Measurements from ENCODE around the gene CENPP.

CENPP gene

GRCh38 chr9:92598382-92598781 is 272.6 kb downstream of the CENPP start:
- no peak for DNase-seq (ENCODE audit: low spot score)

- DNase-seq (ENCODE audit: low spot score): no peak
These were observed 274.2 kb downstream of the CENPP start for GRCh38 chr9:92599938-92600461.

DNA sequence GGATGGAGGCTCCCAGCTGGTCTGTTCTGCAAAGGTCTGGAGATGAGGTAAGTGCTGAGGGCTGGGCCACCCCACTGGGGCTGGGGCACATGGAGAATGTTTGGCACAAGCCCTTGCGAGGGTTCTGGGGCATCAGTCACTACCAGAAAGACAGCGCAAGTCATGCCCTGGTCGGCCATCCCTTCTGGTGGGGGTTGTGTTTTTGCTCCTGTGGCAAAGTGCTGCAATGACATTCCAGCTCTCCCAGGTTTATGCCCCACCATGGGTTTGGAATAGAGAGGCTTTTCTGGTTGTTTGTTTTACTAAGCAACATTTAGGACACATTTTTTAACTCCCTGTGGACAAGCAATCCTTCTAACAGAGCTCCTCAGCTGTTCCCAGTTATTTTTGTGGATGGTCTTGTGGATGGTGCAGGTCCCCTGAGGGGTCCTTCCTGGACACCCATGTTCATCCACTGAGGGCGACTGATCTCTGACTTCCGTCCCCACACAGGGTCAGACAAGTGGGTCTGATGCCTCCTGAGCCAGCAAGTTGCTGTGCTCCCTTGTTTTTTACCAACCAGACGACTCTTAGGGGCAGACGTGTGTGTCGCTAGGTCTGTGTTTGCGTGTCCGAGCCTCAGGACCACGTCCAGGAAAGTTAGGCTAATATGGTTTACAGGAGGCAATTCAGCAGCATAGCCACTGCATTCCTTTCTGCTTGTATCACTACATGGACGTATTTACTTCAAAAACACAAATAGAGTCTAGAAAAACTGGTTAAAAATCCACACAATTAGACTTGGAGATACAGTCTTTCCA is 274.9 kb downstream of the CENPP start:
- no peak for DNase-seq (ENCODE audit: low spot score)

GRCh38 chr9:92601451-92601850 is 275.7 kb downstream of the CENPP start:
- DNase-seq (ENCODE audit: low spot score): no peak

- DNase-seq (ENCODE audit: low spot score): no peak
These were observed 276.7 kb downstream of the CENPP start for GRCh38 chr9:92602413-92602812.

GRCh38 chr9:92603100-92603499 is 277.3 kb downstream of the CENPP start:
- no peak for DNase-seq (ENCODE audit: low spot score)

DNA sequence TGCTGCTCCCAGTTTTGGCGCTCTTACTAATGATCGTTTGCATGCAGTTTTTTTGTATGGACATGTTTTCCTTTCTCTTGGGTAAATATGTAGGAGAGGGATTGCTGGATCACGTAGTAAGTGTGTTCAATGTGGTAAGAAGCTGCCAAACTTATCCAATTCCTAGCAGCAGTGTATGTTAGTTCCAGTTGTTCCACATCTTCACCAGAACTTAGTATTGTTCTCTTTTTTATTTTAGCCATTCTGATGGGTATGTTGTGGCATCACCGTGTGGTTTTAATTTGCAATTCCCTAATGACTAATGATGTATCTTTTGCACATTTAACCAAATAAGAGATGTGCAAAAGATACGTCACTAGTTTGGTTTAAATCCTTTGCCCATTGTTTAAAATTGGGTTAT is 278.2 kb downstream of the CENPP start:
- no peak for DNase-seq (ENCODE audit: low spot score)

GRCh38 chr9:92605224-92605623 is 279.5 kb downstream of the CENPP start:
- DNase-seq (ENCODE audit: low spot score): no peak

DNA sequence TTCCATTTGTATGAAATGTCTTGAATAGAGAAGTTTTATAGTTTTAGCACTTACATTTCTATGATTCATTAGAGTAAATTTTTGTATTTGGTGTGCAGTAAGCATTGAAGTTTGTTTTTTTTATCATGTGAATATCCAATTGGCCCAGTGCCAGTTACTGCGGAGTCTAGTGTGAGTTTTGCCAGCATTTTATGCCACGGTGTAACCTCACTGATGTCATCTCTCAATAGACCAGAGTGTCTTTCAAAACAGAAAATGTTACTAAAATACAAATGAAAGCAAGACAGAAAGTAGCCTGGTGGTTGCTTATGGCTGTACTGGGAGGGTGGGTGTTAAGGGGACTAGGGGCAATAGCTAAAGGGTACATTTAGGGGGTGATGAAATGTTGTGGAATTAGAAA is 281.3 kb downstream of the CENPP start:
- no peak for DNase-seq (ENCODE audit: low spot score)

- no peak for DNase-seq (ENCODE audit: low spot score)
These were observed 282.0 kb downstream of the CENPP start for GRCh38 chr9:92607773-92608172.

- DNase-seq (ENCODE audit: low spot score): no peak
These were observed 282.6 kb downstream of the CENPP start for GRCh38 chr9:92608241-92608908.

GRCh38 chr9:92608909-92609445 is 283.2 kb downstream of the CENPP start:
- no peak for DNase-seq (ENCODE audit: low spot score)

DNA sequence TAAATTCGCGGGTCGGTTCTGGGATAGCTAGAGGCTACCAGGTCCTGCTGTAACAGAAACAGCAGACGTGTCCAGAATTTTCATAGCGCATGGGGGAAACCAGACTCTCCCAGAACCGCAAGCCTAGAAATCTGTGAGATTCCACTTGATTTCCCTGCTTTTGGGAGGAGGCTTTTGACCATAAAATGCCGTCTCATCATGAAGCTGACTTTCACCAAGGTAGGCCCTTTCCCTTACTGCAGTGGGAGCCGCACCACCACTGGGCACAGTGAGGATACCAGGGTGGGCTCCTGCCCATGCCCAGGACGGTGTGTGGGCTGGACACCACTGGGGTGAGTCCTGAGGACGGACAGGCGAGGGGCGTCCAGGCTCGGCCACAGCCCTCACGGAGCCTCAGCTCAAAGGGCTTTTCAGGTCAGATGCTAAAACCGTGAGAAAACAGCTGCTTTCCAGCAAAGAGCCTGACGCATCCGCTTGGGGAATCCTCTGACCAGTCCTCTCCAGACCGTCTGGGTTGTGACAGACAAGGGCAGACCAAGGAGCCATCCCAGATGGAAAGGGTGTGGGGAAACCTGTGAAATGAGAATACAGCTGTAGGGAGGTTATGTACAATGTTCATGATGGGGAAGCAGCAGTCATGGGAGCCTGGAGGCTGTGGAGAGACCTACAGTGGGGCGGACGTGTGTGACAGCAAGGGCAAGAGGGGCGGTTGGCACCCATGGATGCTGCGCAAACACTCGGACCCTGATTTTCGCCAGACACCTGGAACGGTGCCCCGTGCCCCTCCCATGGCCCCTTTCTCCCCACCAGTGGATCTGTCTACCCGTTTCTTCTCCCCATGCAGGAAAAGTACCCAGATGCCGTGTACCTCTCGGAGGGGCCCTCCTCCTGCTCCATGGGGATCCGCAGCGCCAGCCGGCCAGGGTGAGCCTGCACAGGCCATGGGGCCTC is 285.0 kb downstream of the CENPP start:
- DNase-seq (ENCODE audit: low spot score): no peak

GRCh38 chr9:92611621-92612285 is 286.0 kb downstream of the CENPP start:
- no peak for DNase-seq (ENCODE audit: low spot score)

DNA sequence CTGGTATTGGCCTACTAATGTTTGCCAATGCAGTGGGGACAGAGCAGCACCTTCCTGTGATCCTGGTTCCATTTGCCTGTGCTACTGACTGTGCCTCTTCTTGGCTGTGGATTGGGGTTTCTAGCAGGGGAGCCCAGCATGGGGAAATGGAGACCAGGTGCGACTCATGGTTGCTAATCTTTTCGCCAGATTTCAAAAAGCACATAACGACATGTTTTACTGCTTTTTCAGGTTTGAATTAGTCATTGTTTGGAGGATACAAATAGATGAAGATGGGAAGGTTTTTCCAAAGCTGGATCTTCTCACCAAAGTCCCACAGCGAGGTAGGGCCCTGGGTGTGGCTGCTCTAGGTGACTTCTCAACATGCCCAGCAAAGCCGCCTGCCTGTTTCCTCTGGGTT is 286.5 kb downstream of the CENPP start:
- no peak for DNase-seq (ENCODE audit: low spot score)

- no peak for DNase-seq (ENCODE audit: low spot score)
These were observed 287.1 kb downstream of the CENPP start for GRCh38 chr9:92612816-92613215.

DNA sequence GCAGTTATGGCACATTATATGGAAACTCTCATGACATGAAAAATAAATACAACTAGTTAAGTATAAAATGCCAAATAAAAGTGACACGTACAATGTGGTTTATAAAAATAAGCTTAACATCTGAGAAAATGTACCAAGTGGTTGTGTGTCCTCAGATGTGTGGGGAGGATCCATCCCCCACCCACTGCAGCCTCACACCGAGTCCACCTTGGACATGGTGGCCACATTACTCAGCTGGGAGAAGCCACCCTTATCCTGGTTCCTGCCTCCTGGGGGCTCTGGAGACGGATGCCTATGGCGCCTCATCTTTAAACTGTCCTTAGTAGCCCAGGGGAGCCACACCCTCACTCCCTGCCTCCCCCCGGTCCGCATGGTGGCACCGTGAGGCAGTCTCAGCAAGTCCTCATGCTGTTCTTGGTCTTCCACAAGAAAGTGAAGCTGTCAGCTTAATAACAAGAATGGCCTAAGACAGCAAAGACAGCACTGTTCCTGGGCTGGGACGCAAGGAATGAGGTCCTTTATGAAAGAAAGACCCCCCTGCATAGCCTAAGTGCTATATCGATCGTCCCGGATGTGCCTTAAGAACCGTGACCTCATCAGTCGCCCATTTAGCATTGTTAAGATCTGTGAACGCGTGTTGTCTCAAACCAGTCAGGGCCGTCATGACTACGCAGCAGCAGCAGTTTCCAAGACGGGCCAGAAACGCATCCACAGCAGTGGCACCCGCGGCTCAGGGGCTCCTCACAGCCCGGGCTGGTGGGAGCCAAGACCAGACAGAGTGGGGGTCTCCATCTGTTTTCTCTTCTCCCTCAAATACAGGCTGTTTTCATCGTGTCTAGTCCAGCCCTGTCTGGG is 287.7 kb downstream of the CENPP start:
- DNase-seq (ENCODE audit: low spot score): no peak

GRCh38 chr9:92614123-92614510 is 288.4 kb downstream of the CENPP start:
- no peak for DNase-seq (ENCODE audit: low spot score)

DNA sequence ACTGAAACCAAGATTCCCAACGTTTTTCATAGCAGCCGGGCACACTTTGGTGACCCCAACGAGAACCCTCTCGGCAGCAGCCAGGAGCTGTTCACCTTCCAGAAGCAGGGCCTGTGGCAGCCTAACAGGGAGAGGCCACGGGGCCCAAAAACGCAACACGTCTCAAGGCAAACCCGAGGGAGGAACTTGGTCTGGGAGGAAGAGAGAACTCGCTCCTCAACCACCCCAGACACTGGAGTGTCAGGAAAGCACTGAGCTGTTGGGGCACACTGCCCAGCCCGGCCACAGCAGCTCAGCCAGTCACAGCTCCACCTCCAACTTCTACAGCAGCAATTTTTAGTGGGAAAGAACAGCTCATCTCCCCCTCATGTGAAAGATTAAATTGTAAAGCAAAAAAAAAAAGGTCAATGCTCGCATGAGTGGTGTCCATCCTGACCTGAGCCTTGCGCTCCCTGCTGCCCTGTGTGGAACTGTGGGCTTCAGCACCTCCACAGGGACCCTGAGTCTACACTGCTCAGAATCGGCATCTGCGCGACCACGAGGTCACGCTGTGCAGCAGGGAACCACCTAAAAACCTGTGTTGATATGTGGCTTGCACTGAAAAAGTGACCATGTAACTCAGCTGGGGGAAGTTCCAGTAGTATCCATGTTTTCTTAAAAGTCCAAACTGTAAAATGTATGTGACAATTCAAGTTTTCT is 289.2 kb downstream of the CENPP start:
- DNase-seq (ENCODE audit: low spot score): no peak

GRCh38 chr9:92615790-92616189 is 290.0 kb downstream of the CENPP start:
- DNase-seq (ENCODE audit: low spot score): no peak

All from kidney capillary endothelial cell (primary cell).